ENCODE data around the gene DNAH8.

DNA sequence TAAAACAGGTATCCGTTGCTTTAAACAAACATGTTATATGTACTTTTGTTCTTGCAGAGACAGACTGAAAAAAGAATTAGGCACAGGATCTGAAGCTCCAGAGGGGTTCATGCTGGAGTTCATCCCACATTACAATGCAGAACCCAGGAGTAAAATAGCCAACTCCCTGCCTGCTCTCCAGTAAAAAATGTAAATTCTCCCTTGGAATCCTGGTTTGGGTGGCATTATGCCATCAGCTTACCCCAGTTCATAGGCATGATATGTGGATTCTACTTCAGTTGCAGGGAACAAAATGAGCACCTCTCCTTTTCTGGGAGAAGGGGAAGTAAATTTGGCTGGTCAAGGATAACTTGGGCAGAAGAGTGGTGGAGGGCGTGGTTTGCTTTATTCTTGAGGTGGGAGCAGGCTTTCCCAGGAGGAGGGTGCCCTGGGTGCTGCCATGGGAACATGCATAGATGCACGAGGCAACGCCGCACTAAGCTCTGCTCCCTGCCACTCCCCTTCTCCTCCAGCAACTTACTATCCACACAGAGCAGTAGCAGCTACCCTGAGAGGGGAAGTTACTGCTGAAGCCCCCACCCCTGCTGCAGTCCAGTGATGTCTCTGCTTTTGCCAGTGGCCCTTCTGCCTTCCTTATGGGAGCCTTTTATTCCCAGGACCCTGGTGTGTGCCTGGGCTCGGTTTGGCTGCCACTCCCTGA, 261.8 kb downstream of the DNAH8 start:
- TF ChIP-seq, protein P1, sequence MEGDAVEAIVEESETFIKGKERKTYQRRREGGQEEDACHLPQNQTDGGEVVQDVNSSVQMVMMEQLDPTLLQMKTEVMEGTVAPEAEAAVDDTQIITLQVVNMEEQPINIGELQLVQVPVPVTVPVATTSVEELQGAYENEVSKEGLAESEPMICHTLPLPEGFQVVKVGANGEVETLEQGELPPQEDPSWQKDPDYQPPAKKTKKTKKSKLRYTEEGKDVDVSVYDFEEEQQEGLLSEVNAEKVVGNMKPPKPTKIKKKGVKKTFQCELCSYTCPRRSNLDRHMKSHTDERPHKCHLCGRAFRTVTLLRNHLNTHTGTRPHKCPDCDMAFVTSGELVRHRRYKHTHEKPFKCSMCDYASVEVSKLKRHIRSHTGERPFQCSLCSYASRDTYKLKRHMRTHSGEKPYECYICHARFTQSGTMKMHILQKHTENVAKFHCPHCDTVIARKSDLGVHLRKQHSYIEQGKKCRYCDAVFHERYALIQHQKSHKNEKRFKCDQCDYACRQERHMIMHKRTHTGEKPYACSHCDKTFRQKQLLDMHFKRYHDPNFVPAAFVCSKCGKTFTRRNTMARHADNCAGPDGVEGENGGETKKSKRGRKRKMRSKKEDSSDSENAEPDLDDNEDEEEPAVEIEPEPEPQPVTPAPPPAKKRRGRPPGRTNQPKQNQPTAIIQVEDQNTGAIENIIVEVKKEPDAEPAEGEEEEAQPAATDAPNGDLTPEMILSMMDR (IDR thresholded peaks at IDR 0.05), result no peak
- no peak for TF ChIP-seq SIN3A (IDR thresholded peaks at IDR 0.05; ENCODE audit: borderline replicate concordance, insufficient read depth, low read depth, low read length)
- TF ChIP-seq POLR2AphosphoS5 (IDR thresholded peaks at IDR 0.05; ENCODE audit: low read depth, low read length), result no peak
- TF ChIP-seq, protein P2, sequence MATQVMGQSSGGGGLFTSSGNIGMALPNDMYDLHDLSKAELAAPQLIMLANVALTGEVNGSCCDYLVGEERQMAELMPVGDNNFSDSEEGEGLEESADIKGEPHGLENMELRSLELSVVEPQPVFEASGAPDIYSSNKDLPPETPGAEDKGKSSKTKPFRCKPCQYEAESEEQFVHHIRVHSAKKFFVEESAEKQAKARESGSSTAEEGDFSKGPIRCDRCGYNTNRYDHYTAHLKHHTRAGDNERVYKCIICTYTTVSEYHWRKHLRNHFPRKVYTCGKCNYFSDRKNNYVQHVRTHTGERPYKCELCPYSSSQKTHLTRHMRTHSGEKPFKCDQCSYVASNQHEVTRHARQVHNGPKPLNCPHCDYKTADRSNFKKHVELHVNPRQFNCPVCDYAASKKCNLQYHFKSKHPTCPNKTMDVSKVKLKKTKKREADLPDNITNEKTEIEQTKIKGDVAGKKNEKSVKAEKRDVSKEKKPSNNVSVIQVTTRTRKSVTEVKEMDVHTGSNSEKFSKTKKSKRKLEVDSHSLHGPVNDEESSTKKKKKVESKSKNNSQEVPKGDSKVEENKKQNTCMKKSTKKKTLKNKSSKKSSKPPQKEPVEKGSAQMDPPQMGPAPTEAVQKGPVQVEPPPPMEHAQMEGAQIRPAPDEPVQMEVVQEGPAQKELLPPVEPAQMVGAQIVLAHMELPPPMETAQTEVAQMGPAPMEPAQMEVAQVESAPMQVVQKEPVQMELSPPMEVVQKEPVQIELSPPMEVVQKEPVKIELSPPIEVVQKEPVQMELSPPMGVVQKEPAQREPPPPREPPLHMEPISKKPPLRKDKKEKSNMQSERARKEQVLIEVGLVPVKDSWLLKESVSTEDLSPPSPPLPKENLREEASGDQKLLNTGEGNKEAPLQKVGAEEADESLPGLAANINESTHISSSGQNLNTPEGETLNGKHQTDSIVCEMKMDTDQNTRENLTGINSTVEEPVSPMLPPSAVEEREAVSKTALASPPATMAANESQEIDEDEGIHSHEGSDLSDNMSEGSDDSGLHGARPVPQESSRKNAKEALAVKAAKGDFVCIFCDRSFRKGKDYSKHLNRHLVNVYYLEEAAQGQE (IDR thresholded peaks at IDR 0.05; ENCODE audit: insufficient read depth in 1 of 2, low read depth in 2 of 2, low read length in 1 of 2), result no peak

Measured in Panc1 (cell line).